K562 (cell line): Measurements from ENCODE around the gene HDLBP.

Experiments used
- EZH2 ChIP-seq: IDR thresholded peaks from 2 replicates; pipeline ENCODE4 v1.6.1; 2012; ENCODE audit warnings: low read depth, mild to moderate bottlenecking, inconsistent platforms, low read length, borderline replicate concordance
- FOXK1 ChIP-seq: sonication (generic); formaldehyde crosslinking; IDR thresholded peaks from 2 replicates; pipeline ENCODE4 v1.8.0; 2022; ENCODE audit warnings: missing genetic modification reagents, mild to moderate bottlenecking, borderline replicate concordance
- FOXM1 ChIP-seq, 2 experiments: fragments of 450-650 bp in 1 of 2; sonication (generic) in 1 of 2; formaldehyde crosslinking in 1 of 2; IDR thresholded peaks; 2 replicates each; pipeline versions ENCODE4 v1.6.1 to v1.9.0; 2017 to 2022; ENCODE audit warnings: low read depth in 2 of 2, mild to moderate bottlenecking in 2 of 2, missing genetic modification reagents in 1 of 2, moderate library complexity in 1 of 2
- HDGF ChIP-seq: fragments of 450-650 bp; IDR thresholded peaks from 2 replicates; pipeline ENCODE4 v1.6.1; 2016
- HNRNPLL ChIP-seq: fragments of 200-400 bp; formaldehyde crosslinking; IDR thresholded peaks from 2 replicates; pipeline ENCODE4 v1.6.1; 2017; ENCODE audit warnings: low read length, low read depth, mild to moderate bottlenecking; ENCODE audit not compliant: poor library complexity, severe bottlenecking
- PKNOX1 ChIP-seq: fragments of 450-650 bp; IDR thresholded peaks from 2 replicates; pipeline ENCODE4 v1.6.1; 2016
- POLR2AphosphoS5 ChIP-seq: IDR thresholded peaks from 2 replicates; pipeline ENCODE4 v1.6.1; 2011; ENCODE audit warnings: mild to moderate bottlenecking, low read depth, low read length, moderate library complexity; ENCODE audit not compliant: control insufficient read depth, insufficient read depth
- RAD21 ChIP-seq, 2 experiments: fragments of 250-450 bp in 1 of 2; fragments of 450-650 bp in 1 of 2; sonication (Bioruptor Pico) in 1 of 2; formaldehyde crosslinking in 1 of 2; IDR thresholded peaks in 1 of 2; conservative IDR thresholded peaks in 1 of 2; 2 replicates each; pipeline versions ENCODE4 v1.4.0 to v1.8.0; 2020 to 2022; ENCODE audit warnings: mild to moderate bottlenecking in 2 of 2, moderate library complexity in 1 of 2
- TBL1XR1 ChIP-seq, 2 experiments: IDR thresholded peaks; 2 replicates each; pipeline ENCODE4 v1.6.1; 2012; ENCODE audit warnings: improper control_type of control experiment in 2 of 2, low read length in 2 of 2, mild to moderate bottlenecking in 1 of 2
- TCFL5 ChIP-seq: fragments of 250-450 bp; sonication (Bioruptor Pico); conservative IDR thresholded peaks from 2 replicates; pipeline ENCODE4 v1.6.1; 2021; ENCODE audit warnings: mild to moderate bottlenecking, moderate library complexity, matching md5 sums
- ZNF133 ChIP-seq: fragments of 250-450 bp; sonication (Bioruptor Pico); IDR thresholded peaks from 2 replicates; pipeline ENCODE4 v1.4.0; 2020; ENCODE audit warnings: mild to moderate bottlenecking
- TF ChIP-seq, protein P1 (sequence below), 3 experiments: IDR thresholded peaks in 2 of 3; conservative IDR thresholded peaks in 1 of 3; 2 replicates each; pipeline ENCODE4 v1.5.1; 2011 to 2012; ENCODE audit warnings: low read length in 3 of 3, mild to moderate bottlenecking in 3 of 3, control low read depth in 2 of 3, improper control_type of control experiment in 1 of 3, inconsistent platforms in 1 of 3, low read depth in 1 of 3, mixed read lengths in 1 of 3, moderate library complexity in 1 of 3; ENCODE audit not compliant: insufficient read depth in 2 of 3

DNA sequence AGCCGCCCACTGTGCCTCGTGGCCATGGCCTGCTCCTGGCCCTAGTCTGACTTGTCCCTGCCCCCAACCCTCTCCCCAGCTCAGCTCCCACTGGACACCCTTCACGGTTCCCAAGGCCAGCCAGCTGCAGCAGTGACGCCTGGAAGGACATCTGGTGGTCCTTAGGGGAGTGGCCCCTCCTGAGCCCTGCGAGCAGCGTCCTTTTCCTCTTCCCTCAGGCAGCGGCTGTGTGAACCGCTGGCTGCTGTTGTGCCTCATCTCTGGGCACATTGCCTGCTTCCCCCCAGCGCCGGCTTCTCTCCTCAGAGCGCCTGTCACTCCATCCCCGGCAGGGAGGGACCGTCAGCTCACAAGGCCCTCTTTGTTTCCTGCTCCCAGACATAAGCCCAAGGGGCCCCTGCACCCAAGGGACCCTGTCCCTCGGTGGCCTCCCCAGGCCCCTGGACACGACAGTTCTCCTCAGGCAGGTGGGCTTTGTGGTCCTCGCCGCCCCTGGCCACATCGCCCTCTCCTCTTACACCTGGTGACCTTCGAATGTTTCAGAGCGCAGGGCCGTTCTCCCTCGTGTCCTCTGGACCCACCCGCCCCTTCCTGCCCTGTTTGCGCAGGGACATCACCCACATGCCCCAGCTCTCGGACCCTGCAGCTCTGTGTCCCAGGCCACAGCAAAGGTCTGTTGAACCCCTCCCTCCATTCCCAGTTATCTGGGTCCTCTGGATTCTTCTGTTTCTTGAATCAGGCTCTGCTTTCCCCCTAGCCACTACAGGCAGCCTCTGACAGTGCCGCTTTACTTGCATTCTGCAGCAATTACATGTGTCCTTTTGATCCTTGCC lies 91.2 kb downstream of the HDLBP start:
- no peak for TF ChIP-seq TBL1XR1 (IDR thresholded peaks at IDR 0.05; ENCODE audit: low read length in 2 of 2)
- TF ChIP-seq EZH2 = no peak
- no peak for TF ChIP-seq PKNOX1
- TF ChIP-seq, protein P1, sequence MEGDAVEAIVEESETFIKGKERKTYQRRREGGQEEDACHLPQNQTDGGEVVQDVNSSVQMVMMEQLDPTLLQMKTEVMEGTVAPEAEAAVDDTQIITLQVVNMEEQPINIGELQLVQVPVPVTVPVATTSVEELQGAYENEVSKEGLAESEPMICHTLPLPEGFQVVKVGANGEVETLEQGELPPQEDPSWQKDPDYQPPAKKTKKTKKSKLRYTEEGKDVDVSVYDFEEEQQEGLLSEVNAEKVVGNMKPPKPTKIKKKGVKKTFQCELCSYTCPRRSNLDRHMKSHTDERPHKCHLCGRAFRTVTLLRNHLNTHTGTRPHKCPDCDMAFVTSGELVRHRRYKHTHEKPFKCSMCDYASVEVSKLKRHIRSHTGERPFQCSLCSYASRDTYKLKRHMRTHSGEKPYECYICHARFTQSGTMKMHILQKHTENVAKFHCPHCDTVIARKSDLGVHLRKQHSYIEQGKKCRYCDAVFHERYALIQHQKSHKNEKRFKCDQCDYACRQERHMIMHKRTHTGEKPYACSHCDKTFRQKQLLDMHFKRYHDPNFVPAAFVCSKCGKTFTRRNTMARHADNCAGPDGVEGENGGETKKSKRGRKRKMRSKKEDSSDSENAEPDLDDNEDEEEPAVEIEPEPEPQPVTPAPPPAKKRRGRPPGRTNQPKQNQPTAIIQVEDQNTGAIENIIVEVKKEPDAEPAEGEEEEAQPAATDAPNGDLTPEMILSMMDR (IDR thresholded peaks at IDR 0.05 in 2 of 3, conservative IDR thresholded peaks at IDR 0.05 in 1 of 3; ENCODE audit: insufficient read depth in 2 of 3, low read depth in 1 of 3, low read length in 3 of 3) = no peak
- TF ChIP-seq HDGF = no peak
- no peak for TF ChIP-seq FOXK1 (CRISPR knock-in tag)
- TF ChIP-seq ZNF133 = no peak
- no peak for TF ChIP-seq POLR2AphosphoS5
- no peak for TF ChIP-seq TCFL5 (CRISPR knock-in tag)
- TF ChIP-seq HNRNPLL = no peak
- no peak for TF ChIP-seq FOXM1 (IDR thresholded peaks at IDR 0.05; ENCODE audit: low read depth)
- no peak for TF ChIP-seq FOXM1 (CRISPR knock-in tag; IDR thresholded peaks at IDR 0.05; ENCODE audit: low read depth)
- TF ChIP-seq RAD21 (CRISPR knock-in tag; conservative IDR thresholded peaks at IDR 0.05 in 1 of 2, IDR thresholded peaks at IDR 0.05 in 1 of 2) = no peak
